ENCODE results near the gene RNF215. TPM values are rescaled to one million over a fixed set of nuclear protein-coding genes. Genes with fewer than 3 reads are reported as not detected.

Gene RNF215
- total RNA-seq, 2 experiments from 2014 or later, result 4.3 to 7.4 TPM

GRCh38 chr22:30332994-30333706 lies 54.1 kb downstream of the RNF215 start:
- H3K4me1 Mint-ChIP-seq, result peaks cover 43% of the 10 kb centered on the region
- H3K9me3 Mint-ChIP-seq (ENCODE audit: low read depth), result no peaks in the 10 kb centered on the region
- ChIA-PET CTCF (interaction anchor here (1.5 to 1.7 kb wide), 2 partner anchors 11 to 45 kb away, joined by 5 to 10 read pairs; no protein-coding TSS in a partner anchor), POLR2A (interaction anchor here (0.6 to 0.9 kb wide), 3 partner anchors 15 to 45 kb away, joined by 3 read pairs; no protein-coding TSS in a partner anchor)
- no peak overlapping the region for H3K4me3 Mint-ChIP-seq
- H3K27ac Mint-ChIP-seq, result peak overlapping the region; percentile 69
- H3K36me3 Mint-ChIP-seq (ENCODE audit: low read depth), result peaks cover 70% of the 10 kb centered on the region
- H3K27me3 Mint-ChIP-seq, result no peaks in the 10 kb centered on the region
- ATAC-seq (peak; percentile 60), DNase-seq (no peak)
- intact Hi-C loops (cut with DNase I, micrococcal nuclease), result no loop called here

- DNase-seq (no peak), ATAC-seq (no peak)
- Mint-ChIP-seq H3K4me1 (peaks cover 47% of the 10 kb centered on the region), H3K27ac (peak overlapping the region; percentile 69), H3K9me3 (ENCODE audit: low read depth) (no peaks in the 10 kb centered on the region), H3K4me3 (no peak overlapping the region), H3K36me3 (ENCODE audit: low read depth) (peaks cover 65% of the 10 kb centered on the region), H3K27me3 (no peaks in the 10 kb centered on the region)
- POLR2A ChIA-PET, result interaction anchor here (0.7 kb wide), 1 partner anchor 15 kb away, joined by 3 read pairs; no protein-coding TSS in a partner anchor
- intact Hi-C loops (cut with DNase I, micrococcal nuclease), result no loop called here
- CTCF ChIA-PET, result interaction anchor here (0.9 to 1.7 kb wide), 3 partner anchors 12 to 55 kb away, joined by 3 to 10 read pairs (median 5); partner anchors contain the start of gene RNF215
Measured at GRCh38 chr22:30332551-30332950, 54.7 kb downstream of the RNF215 start.

Other genes starting within 250 kb of the RNF215 start
- gene LIF, start 140.7 kb downstream of the RNF215 start, total RNA-seq, result 100 to 1,000 TPM in 1 of 2 experiments, 10 to 100 TPM in 1; 77.3 to 105 TPM
- 10 to 100 TPM; 13.8 to 17.6 TPM for gene OSM, start 120.6 kb downstream of the RNF215 start, total RNA-seq
- 1 to 10 TPM; 1.6 to 2.2 TPM for gene CASTOR1, start 97.9 kb downstream of the RNF215 start, total RNA-seq
- 10 to 100 TPM; 20.1 to 21.6 TPM for gene TBC1D10A, start 60.5 kb downstream of the RNF215 start, total RNA-seq
- 100 to 1,000 TPM; 254 to 499 TPM for gene SF3A1, start 30.5 kb downstream of the RNF215 start, total RNA-seq
- gene CCDC157, start 30.4 kb downstream of the RNF215 start, total RNA-seq, result 1 to 10 TPM; 2.4 to 3.7 TPM
- 10 to 100 TPM; 13.8 to 18.2 TPM for gene SEC14L2, start 9.6 kb upstream of the RNF215 start, total RNA-seq
- 10 to 100 TPM; 47.0 to 54.6 TPM for gene MTFP1, start 38.4 kb upstream of the RNF215 start, total RNA-seq
- gene SEC14L3, start 84.6 kb upstream of the RNF215 start, total RNA-seq, result not detected
- not detected for gene SEC14L4, start 118.3 kb upstream of the RNF215 start, total RNA-seq
- gene SEC14L6, start 159.3 kb upstream of the RNF215 start, total RNA-seq, result not detected
- not detected for gene GAL3ST1, start 187.3 kb upstream of the RNF215 start, total RNA-seq
- 100 to 1,000 TPM; 134 to 137 TPM for gene PES1, start 204.5 kb upstream of the RNF215 start, total RNA-seq
- under 1 TPM; 0.12 to 0.32 TPM for gene TCN2, start 219.8 kb upstream of the RNF215 start, total RNA-seq
- gene SLC35E4, start 248.4 kb upstream of the RNF215 start, total RNA-seq, result 1 to 10 TPM; 3.6 to 4.3 TPM

Measured in activated CD4-positive, alpha-beta T cell treated with anti-CD3 and anti-CD28 coated beads for 36 hours (primary cell).